Liver (tissue), 3 donors: ENCODE results near the gene CDKL1.
"Not testable (repeated sequence)": the region's sequence is repeated elsewhere in the genome, so short reads cannot be mapped to it uniquely, and the experiment has no call there.

ENCODE experiments used
- EGR1 ChIP-seq, 2 donors: IDR thresholded peaks; 2 replicates each; pipeline ENCODE4 v1.6.1; 2016 to 2018; ENCODE audit warnings: antibody characterized with exemption in 2 of 2, low read depth in 2 of 2
- FOXA1 ChIP-seq: IDR thresholded peaks from 2 replicates; pipeline ENCODE4 v1.6.1; 2016; ENCODE audit warnings: antibody characterized with exemption
- GABPA ChIP-seq, 2 donors: IDR thresholded peaks in 1 of 2; conservative IDR thresholded peaks in 1 of 2; 2 replicates each; pipeline ENCODE4 v1.6.1; 2016; ENCODE audit warnings: antibody characterized with exemption in 2 of 2, mild to moderate bottlenecking in 1 of 2, moderate library complexity in 1 of 2
- MAX ChIP-seq: IDR thresholded peaks from 2 replicates; pipeline ENCODE4 v1.6.1; 2016; ENCODE audit warnings: antibody characterized with exemption
- RAD21 ChIP-seq, 2 donors: IDR thresholded peaks; 2 replicates each; pipeline ENCODE4 v1.6.1; 2016; ENCODE audit warnings: antibody characterized with exemption in 2 of 2, mild to moderate bottlenecking in 2 of 2
- TAF1 ChIP-seq: conservative IDR thresholded peaks from 2 replicates; pipeline ENCODE4 v1.6.1; 2016; ENCODE audit warnings: antibody characterized with exemption, mild to moderate bottlenecking
- YY1 ChIP-seq: IDR thresholded peaks from 2 replicates; pipeline ENCODE4 v1.6.1; 2016; ENCODE audit warnings: antibody characterized with exemption, mild to moderate bottlenecking
- TF ChIP-seq, protein P1 (sequence below): fragments of 150-350 bp; IDR thresholded peaks from 2 replicates; pipeline ENCODE4 v1.5.1; 2017; ENCODE audit warnings: improper control_type of control experiment, low read depth, low read length; ENCODE audit not compliant: missing input control
- TF ChIP-seq, protein P2 (sequence below): IDR thresholded peaks from 2 replicates; pipeline ENCODE4 v1.6.1; 2016; ENCODE audit warnings: antibody characterized with exemption, mild to moderate bottlenecking
- donor health status: healthy.
- donor health status: healthy.

DNA sequence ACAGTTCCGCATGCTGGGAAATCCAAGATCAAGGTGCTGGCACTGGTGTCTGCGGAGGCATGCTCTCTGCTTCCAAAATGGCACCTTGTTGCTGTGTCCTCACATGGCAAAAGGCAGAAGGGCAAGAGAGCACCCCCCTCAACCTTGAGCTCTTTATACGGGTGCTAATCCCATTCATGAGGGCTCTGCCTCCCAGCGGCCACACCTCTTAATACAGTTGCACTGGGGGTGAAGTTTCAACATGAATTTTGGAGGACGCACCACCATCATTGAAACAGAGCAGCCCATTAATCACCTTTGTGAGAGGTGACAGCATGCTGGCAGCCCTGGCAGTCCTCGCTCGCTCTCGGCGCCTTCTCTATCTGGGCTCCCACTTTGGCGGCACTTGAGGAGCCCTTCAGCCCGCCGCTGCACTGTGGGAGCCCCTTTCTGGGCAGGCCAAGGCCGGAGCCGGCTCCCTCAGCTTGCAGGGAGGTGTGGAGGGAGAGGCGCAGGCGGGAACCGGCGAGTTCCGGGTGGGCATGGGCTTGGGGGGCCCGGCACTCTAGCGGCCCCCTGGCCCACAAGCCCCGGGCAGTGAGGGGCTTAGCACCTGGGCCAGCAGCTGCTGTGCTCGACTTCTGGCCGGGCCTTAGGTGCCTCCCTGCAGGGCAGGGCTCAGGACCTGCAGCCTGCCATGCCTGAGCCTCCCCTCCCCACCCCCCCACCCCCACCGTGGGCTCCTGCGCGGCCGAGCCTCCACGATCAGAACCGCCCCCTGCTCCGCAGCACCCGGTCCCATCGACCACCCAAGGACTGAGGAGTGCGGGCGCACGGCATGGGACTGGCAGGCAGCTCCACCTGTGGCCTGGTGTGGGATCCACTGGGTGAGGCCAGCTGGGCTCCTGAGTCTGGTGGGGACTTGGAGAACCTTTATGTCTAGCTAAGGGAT is 34.9 kb downstream of the CDKL1 start:
- TF ChIP-seq, protein P1, sequence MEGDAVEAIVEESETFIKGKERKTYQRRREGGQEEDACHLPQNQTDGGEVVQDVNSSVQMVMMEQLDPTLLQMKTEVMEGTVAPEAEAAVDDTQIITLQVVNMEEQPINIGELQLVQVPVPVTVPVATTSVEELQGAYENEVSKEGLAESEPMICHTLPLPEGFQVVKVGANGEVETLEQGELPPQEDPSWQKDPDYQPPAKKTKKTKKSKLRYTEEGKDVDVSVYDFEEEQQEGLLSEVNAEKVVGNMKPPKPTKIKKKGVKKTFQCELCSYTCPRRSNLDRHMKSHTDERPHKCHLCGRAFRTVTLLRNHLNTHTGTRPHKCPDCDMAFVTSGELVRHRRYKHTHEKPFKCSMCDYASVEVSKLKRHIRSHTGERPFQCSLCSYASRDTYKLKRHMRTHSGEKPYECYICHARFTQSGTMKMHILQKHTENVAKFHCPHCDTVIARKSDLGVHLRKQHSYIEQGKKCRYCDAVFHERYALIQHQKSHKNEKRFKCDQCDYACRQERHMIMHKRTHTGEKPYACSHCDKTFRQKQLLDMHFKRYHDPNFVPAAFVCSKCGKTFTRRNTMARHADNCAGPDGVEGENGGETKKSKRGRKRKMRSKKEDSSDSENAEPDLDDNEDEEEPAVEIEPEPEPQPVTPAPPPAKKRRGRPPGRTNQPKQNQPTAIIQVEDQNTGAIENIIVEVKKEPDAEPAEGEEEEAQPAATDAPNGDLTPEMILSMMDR, result not testable (repeated sequence)
- TF ChIP-seq MAX; TAF1; RAD21 (IDR thresholded peaks at IDR 0.05); EGR1 (IDR thresholded peaks at IDR 0.05; ENCODE audit: low read depth in 2 of 2); YY1; FOXA1; GABPA (IDR thresholded peaks at IDR 0.05 in 1 of 2, conservative IDR thresholded peaks at IDR 0.05 in 1 of 2): not testable (repeated sequence)
- TF ChIP-seq, protein P2, sequence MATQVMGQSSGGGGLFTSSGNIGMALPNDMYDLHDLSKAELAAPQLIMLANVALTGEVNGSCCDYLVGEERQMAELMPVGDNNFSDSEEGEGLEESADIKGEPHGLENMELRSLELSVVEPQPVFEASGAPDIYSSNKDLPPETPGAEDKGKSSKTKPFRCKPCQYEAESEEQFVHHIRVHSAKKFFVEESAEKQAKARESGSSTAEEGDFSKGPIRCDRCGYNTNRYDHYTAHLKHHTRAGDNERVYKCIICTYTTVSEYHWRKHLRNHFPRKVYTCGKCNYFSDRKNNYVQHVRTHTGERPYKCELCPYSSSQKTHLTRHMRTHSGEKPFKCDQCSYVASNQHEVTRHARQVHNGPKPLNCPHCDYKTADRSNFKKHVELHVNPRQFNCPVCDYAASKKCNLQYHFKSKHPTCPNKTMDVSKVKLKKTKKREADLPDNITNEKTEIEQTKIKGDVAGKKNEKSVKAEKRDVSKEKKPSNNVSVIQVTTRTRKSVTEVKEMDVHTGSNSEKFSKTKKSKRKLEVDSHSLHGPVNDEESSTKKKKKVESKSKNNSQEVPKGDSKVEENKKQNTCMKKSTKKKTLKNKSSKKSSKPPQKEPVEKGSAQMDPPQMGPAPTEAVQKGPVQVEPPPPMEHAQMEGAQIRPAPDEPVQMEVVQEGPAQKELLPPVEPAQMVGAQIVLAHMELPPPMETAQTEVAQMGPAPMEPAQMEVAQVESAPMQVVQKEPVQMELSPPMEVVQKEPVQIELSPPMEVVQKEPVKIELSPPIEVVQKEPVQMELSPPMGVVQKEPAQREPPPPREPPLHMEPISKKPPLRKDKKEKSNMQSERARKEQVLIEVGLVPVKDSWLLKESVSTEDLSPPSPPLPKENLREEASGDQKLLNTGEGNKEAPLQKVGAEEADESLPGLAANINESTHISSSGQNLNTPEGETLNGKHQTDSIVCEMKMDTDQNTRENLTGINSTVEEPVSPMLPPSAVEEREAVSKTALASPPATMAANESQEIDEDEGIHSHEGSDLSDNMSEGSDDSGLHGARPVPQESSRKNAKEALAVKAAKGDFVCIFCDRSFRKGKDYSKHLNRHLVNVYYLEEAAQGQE, result not testable (repeated sequence)
